ENCODE results near the gene STAB2.

GRCh38 chr12:103652808-103653207 is 65.7 kb downstream of the STAB2 start:
- TF ChIP-seq CTCF (IDR thresholded peaks at IDR 0.05): no peak
- no peak for TF ChIP-seq ZFX (IDR thresholded peaks at IDR 0.05; ENCODE audit: borderline replicate concordance)
